ENCODE results near the gene UNC5C.

DNA sequence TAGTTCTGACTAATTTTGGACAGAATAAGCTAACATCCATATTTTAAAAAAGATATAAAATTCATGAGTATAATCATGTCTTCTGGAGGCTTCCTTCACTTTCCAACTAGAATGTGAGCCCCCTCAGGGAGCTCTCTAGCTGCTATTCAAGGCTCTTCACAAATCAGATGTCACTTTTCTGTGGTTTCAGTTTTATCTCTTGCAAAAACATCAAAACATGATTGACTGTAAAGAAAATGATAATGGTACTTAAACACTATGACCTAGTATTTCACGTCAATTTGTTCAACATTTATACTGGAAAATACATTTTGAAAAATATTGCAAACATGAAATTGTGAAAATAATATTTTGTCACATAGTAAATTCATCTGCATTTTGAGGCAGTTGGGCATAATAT lies 234.2 kb downstream of the UNC5C start:
- TF ChIP-seq, protein P1, sequence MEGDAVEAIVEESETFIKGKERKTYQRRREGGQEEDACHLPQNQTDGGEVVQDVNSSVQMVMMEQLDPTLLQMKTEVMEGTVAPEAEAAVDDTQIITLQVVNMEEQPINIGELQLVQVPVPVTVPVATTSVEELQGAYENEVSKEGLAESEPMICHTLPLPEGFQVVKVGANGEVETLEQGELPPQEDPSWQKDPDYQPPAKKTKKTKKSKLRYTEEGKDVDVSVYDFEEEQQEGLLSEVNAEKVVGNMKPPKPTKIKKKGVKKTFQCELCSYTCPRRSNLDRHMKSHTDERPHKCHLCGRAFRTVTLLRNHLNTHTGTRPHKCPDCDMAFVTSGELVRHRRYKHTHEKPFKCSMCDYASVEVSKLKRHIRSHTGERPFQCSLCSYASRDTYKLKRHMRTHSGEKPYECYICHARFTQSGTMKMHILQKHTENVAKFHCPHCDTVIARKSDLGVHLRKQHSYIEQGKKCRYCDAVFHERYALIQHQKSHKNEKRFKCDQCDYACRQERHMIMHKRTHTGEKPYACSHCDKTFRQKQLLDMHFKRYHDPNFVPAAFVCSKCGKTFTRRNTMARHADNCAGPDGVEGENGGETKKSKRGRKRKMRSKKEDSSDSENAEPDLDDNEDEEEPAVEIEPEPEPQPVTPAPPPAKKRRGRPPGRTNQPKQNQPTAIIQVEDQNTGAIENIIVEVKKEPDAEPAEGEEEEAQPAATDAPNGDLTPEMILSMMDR (IDR thresholded peaks at IDR 0.05) = no peak
- TF ChIP-seq POLR2A (IDR thresholded peaks at IDR 0.05; ENCODE audit: low read depth) = no peak
